HG02840 (cell line): ENCODE measurements around the gene SYNE3.

Experiments
- ATAC-seq: cut with Tn5 transposase; IDR thresholded peaks from one replicate; pipeline ENCODE4 v1.9.1; 2021; ENCODE audit warnings: mild to moderate bottlenecking, moderate library complexity, moderate number of reproducible peaks; ENCODE audit not compliant: unreplicated experiment, low FRiP score

Gene SYNE3

DNA sequence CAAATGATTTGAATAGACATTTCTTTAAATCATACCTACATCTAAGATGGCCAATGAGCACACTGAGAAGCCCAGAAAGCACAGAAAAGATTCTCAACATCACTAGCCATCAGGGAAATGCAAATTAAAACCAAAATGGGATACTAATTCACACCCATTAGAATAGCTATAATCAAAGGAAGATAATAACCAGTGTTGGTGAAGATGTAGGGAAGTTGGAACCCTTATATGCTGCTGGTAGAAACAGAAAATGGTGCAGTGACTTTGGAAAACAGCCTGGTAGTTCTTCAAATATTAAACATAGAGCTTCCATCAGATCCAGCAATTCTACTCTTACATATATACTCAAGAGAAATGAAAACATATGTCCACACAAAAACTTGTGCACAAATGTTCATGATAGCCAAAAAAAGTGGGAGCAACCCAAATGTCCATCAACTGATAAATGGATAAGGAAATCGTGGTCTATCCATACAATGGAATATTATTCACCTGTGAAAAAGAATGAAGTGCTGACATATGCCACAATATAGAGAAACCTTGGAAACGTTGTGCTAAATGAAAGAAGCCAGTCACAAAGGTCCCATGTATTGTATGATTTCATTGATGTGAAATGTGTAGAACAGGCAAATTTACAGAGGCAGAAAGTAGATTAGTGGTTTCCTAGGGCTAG is 24.4 kb downstream of the SYNE3 start:
- ATAC-seq: no peak

DNA sequence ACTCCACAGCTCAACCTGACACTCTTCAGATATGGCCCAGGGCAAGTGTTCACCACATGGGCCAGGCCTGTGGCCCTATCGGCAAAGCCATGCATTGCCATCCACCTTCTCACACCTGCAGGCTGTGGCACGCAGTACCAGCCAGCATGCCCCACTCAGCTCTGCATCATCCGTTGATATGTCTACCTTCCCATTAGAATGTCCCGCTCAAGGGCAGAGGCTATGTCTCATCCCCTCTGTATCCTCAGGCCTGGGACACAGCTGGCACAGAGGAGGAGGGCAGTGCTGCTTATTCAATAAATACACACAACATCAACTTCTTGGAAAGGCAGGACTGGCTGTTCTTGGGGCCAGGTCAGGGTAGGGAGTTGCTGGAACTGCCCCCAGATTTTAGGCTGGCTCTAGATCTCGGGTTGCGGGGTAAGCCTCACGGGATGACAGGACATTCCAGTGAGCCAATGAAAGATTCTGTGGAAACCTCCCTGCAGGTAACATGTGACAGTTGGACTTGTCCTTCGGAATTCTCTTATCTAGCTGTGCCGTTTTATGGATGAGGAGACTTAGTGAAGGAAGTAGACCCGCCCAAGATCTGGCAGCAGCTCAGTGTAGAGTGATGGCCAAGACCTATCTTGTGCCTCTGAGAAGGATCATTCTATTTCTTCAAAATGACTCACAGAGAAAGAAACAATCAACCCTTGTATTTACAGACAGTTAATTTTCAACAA is 25.6 kb downstream of the SYNE3 start:
- ATAC-seq: no peak

DNA sequence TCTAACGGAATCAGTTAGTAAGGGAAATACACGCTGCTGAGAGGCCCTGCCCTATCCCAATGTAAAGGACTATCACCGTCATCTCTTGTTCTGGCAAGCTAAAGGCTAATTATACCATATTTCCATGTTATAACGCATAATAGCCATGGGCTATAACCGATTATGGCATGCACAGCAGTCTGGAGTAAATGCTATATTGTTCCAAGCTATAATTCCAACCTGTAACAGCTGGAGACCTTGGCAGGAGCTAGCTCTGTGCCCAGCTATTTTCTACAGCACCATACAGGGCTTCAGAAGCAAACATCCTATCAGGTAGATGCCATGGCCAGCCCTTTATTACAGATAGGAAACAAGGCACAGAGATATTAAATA is 26.3 kb downstream of the SYNE3 start:
- ATAC-seq: no peak

DNA sequence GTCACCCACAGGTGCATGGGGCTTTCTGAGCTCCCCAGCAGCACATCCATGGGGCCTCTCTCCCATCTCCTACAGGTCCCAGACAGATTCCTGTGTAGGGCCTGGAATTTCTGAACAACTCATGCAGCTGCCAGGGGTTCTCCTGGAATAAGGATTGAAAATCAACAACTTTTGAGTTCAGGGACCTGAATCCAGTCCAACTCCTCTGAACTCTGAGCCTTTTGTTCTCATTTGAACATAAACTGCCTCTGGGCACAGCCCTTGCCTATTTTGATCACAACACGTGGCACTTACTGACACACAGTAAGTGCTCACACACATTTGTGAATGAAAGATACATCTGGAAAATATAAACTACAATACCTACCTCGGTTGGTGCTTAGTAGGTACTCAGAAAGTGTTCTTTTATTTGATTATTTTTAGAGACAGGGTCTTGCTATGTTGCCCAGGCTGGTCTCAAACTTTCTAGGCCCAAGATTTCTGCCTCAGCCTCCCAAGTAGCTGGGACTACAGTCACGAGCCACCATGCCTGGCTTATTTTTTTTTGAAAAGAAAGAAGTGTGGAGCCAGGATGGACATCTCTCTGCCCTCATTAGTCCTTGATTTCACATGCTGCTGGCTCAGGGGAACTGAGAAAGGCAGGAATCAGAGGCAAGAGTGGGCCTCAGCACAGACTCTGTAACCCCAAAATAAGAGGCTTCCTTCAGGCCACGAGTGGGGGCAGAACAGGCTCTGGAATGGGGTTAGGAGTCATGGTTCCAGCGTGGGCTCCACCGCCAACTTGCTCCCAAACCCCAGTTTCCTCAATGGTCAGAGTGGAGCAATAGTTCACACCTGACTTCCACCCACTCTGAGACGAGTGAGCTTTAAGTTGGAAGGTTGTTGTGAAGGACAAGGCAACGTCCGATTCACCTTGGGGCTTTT is 27.0 kb downstream of the SYNE3 start:
- no peak for ATAC-seq

DNA sequence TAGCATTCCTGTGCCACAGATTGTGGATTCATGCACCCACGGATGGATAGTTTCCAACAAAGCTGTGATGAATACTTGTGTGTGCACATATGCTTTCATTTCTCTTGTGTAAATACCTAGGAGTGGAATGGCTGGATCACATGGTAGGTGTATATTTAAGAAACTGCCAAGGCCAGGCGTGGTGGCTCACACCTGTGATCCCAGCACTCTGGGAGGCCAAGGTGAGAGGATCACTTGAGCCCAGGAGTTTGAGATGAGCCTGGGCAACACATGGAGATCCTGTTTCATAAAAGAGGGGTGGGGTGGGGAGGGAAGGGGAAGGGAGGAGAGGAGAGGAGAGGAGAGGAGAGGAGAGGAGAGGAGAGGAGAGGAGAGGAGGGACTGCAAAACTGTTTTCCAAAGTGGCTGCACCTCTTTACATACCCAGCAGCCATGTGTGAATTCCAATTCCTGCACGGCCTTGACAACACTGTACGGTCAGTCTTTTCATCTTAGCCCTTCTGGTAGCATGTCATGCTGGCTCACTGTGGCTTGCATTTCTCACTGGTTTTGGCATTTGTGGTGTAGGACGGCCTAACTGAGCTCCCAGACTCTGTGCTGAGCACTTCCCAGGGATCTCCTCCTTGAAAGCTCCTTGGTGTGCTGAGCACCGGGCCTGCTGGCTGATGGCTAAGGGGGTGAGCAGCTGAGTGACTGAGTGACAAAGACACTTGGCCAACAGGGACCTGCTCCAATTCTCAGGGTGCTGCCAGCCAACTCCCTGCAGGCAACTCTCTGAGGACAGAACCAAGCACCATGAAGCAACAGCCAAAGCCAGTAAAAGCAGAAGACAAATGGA is 27.9 kb downstream of the SYNE3 start:
- ATAC-seq: no peak

DNA sequence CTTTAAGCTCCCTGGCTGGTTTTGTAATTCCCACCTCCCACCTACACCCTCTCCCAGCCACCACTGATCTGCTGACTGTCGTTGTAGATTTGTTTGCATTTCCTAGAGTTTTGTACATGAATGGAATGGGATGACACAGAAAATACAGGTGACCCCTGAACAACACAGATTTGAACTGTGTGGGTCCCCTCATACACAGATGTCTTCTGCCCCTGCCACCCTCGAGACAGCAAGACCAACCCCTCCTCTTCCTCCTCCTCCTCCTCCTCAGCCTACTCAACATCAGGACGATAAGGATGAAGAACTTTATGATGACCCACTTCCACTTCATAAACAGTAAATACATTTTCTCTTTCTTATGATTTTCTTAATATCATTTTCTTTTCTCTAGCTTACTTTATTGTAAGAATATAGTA is 28.8 kb downstream of the SYNE3 start:
- ATAC-seq: no peak

DNA sequence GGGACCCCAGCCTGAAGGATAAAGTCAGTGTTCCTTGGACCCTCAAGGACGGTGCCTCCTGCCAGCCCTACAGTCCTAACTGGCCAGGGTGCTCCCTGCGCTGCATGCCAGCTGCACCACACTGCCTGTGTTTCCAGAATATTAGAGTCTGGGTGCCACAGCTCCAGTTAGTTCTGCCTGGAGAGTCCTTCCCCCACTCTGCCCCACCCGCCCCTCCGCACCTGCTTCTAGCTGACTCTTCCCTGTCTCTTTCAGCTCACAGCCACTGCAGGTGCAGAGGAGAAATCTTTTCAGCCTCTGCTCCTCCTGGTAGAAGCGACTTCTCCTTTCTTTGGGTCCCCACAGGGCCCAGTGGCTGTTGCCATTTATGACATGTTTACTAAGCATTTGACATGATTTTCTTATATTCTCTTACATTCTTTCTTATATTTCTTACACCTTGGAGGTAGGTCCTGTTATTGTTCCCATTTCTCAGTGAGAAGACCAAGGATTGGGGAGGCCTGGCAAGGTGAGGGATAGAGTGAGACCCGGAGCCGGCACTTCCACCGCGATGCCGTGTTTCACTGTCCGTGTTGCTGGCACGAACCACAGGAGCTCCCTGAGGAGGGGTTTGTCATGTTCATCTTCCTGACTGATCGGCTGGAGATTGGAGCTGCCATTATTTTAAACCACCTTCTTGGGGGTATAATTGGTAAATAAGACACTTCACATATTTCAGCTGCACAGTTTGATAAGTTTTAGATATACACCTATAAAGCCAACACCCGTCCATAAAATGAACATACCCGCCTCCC is 29.4 kb downstream of the SYNE3 start:
- no peak for ATAC-seq

DNA sequence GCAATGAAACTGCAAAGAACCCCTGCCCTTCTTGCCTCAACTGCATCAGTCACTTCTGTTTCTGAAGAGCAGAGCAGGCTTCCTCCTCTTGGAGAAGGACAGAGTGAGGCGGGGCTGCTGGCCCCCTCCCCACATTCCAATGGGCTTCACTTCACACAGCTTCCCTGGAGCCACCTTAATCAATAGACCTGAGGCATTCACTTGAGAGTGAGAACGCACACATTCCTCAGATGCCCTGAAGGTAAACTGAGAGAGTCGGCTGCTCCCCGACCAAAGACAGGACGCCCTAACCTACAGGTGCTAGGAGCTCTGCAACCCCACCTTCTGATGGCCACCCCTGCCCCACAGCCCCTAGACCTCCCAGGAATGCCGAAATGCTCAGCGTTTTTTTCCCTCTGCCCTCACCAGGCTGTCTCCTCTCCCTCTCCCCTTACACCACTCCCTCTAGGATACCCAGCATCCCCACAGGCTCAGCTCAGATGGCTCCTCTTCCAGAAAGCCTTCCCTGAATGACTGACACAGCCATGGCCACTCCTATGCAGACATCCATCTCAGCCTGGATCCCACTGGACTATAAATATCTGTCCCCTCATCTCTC is 31.1 kb downstream of the SYNE3 start:
- no peak for ATAC-seq

DNA sequence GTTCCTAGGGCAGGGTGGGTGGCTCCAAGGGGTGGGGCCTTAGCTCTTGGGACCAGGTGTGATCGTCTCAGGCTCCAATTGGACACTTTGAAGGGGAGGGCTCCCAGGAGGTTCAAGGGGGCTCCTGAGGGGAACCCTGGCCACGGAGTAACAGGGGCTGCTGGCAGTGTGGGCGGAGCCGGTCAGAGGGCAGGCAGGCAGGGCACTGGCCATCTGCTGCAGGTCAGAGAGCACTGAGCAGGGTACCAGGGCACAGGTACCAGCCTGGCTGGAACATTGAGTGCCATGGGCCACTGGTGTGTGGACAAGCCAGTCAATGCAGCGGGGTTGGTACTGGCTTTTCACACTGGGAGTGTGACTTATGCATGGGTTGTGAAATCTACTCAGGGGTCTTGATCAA is 32.2 kb downstream of the SYNE3 start:
- no peak for ATAC-seq

DNA sequence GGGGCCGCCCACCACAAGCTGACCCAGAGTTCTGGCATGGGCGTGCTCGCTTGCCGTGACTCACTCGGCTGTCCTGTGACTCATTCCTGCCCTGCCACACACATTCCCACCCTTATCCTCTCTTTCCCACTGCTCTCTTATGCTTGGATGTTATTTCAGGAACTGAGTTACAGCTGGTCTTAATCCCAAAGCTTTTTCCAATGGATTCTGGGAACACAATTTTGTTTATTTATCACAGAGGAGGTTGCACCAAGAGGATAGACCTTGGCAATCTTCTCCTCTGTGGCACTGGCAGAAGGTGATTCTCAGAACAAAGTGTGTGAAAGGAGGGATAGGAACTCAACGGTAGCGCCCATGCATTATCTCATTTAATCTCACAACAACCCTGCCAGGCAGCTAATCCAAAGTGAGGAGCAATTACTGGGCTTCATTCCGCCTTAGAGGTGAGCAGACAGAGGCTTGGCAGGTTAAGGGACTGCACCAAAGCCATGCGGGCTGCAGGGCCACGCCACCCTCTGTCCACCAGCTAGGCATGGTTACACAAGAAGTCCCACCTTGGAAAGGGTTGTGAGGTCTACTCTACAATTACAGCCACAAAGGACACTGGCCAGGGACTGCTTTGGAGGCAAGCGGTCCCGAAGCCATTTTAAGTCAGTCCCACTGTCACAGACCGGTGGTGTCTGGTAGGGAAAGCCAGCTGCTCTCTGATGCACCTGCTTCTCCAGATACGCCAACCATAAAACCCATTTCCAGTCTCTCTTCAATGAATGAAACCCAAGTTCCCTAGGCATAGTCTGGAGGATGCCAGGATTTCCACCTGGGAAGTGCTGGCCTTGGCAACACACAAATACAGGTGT is 32.9 kb downstream of the SYNE3 start:
- no peak for ATAC-seq

DNA sequence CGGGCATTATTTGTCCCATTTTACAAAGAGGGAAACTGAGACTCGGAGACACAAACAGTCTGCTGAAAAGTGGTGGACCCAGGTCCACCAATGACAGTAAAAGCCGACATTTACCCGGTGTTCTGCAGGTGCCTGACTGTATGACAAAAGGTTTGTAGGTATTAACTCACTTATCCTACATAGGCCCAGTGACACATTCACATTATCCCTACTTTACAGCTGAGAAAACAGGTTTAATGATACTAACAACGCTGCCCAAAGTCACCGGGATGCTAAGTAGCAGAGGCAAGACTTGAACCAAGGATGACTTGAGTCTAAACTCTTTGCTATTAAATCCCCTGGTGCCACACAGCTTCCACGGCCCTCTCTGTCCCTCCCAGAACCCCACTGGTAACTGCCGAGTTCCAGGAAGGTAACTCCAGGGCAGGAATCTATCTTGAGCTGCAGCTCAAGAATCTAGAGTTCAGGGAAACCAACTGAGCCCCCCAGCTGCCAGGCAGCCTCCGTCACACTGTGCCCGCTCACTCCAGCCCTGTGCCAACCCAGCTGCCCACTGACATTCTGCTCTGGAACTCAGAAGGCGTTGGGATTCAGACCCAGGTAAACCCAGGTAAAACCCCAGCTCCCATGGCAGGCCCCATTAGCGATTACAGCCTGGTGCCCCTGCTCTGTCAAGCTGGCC is 33.7 kb downstream of the SYNE3 start:
- ATAC-seq: no peak

DNA sequence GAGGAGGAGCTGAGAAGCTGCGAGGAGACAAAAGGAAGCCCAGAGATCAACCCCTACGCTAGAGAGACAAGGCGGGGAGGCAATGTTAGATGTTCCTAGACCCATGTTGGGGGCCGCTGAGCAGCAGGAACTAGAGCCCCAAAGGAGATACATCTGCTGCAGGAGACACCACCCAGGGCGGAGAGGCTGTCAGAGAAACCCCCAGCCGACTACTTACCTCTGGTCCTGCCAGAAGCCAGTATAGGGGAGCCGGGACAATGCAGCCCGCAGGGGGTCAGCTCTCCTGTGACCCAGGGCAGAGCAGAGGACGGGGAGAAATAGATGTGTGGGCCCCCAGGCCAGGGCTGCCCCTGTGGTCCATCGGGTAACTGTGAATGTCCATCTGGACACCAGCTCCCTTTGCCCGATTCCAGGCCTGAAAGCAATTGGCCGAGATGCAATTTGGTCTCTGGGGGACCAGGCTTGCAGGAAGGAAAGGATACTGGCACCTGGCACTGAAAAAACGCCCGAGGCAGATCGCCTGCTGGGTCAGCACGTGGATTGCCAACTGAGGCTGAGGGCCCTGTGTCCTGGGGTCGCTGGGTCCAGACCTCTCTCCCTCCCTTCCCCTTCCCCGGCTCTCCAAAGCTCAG is 34.9 kb downstream of the SYNE3 start:
- no peak for ATAC-seq

DNA sequence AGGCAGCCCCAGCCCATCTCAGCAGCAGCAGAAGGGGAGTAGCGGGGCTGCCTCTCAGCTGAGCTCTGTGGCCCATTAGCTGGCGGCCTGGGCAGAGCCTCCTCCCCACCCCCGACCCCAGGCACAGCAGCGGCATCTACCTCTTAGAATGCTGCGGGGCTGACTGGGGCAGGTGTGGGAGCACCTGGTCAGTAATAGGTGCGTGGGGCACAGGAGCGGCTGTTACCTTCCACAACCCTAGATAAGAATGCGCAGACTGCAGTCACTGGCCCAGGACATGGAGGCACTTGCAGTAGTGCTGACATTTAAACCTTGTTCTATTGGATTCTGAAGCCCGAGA is 35.6 kb downstream of the SYNE3 start:
- ATAC-seq: no peak

DNA sequence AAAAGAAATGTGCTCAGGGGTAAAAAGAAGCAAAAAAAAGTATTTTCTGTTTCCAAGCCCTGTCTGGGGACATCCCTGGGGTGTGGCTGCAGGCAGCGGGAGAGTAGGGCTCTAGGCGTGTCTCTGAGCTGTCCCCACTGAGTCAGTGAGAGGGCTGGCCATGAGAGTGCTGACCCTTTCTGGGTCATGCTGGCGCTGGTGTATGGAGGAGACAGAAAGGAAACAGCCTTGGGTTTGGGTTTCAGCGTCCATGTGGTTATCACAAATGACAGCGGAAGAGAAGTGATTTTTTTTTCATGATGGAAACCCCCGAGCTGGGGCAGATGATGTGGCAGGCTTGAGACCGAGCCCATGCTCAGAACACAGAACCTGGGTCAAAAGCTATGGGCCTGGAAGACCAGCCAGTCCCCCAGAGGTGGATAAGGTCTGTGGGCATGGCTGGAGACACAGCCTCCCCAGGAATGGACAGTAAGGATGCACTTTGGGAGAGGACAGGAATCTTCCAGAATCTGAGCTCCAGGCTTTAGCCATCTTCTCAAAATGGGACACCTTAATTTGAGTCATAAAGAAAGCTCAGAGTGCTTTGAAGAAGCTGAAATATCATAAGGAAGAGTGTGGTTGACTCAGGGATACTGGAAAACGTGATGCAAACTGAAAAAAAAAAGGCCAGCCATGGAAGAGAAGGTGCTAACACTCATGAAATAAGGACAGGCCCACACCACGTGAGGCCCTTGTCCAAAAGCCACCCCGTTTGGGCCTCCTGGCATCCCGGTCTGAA is 36.2 kb downstream of the SYNE3 start:
- no peak for ATAC-seq

DNA sequence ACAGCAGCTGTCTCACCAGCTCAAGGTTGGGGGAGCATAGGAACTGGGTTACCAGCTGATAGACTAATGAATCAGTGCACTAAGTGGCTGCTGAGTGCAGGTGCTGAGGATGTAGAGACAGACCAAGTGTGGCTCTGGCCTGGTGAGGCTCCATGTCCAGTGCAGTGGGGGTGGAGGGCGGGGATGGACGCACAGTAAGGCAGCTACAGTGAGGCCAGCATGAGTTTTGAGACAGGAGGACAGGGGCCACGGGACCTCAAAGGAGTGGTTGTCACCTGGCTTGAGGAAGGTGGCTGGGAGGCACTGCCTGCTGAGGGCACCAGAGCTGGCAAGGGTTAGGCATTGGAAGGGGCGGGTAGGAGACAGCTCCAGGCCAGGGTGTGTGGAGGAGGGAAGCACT is 37.0 kb downstream of the SYNE3 start:
- ATAC-seq: no peak

DNA sequence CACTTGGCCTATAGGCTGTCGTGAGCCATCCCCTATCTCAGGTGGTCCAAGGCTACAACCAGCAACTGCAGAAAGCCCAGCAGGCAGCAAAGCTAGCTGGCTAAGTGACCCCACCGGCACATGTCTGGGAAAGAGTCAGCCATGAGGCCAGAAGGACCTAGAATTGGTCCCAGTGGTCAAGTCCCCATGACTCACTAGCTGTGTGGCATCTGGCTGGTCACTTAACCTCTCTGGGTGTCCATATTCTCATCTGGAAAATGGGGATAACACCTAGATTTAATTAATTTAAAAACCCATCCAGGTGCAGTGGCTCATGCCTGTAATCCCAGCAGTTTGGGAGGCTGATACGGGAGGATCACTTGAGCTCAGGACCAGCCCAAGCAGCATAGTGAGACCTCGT is 37.6 kb downstream of the SYNE3 start:
- no peak for ATAC-seq

DNA sequence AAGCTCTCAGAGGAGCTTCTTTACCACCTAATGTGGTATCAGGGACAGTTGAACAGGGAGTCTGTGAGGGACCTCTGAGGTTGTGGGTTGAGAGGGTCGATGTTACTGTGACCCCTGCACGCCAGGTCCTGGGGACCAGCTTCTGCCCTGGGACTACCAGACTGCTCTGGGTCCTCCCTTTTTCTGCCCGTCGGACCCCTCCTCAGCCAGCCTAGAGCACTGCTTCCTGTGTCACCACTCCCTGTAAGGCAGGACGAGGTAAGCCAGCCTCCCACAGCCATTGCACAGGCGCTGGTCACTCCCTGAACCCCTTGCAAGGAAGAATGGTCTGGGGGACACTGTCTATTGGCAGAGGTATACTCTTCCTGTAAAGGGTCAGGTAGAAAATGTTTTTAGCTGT is 38.1 kb downstream of the SYNE3 start:
- no peak for ATAC-seq
